Neural crest cell (in vitro differentiated cells): ENCODE data around the gene EFNB3. TPM values are rescaled to one million over a fixed set of nuclear protein-coding genes. Genes with fewer than 3 reads are reported as not detected.

Experiments
- DNase-seq: peaks from one replicate; pipeline ENCODE4 v3.0.0; 2021; ENCODE audit warnings: low read depth, mixed read lengths, low spot score
- H3K27ac Mint-ChIP-seq: one replicate; pipeline ENCODE4 v1.8.0; 2021; ENCODE audit warnings: mild to moderate bottlenecking, mixed read lengths; ENCODE audit not compliant: unreplicated experiment
- H3K27me3 Mint-ChIP-seq: 2 replicates; pipeline ENCODE4 v1.8.0; 2021; ENCODE audit warnings: low read depth, mild to moderate bottlenecking, mixed read lengths
- H3K36me3 Mint-ChIP-seq: 2 replicates; pipeline ENCODE4 v1.8.0; 2021; ENCODE audit warnings: low read depth, mild to moderate bottlenecking, mixed read lengths
- H3K4me1 Mint-ChIP-seq: 2 replicates; pipeline ENCODE4 v1.8.0; 2021; ENCODE audit warnings: mixed read lengths
- H3K4me3 Mint-ChIP-seq: one replicate; pipeline ENCODE4 v1.8.0; 2021; ENCODE audit warnings: mild to moderate bottlenecking, mixed read lengths
- H3K9me3 Mint-ChIP-seq: 2 replicates; pipeline ENCODE4 v1.8.0; 2021; ENCODE audit warnings: mixed read lengths
- long read RNA-seq: library from polyadenylated mRNA; unstranded; transcript quantifications from one replicate; pipeline ENCODE4 v2.0.0, GENCODE V29; 2020
- total RNA-seq: library from RNA; stranded (reverse); gene quantifications from 2 replicates; pipeline ENCODE4 v1.2.1, GENCODE V29; 2021
- TF ChIP-seq, protein P1 (sequence below): fragments of 200-600 bp; sonication (generic); conservative IDR thresholded peaks from 2 replicates; pipeline ENCODE4 v1.5.0; 2021; ENCODE audit warnings: antibody characterized with exemption, mild to moderate bottlenecking

Gene EFNB3, protein sequence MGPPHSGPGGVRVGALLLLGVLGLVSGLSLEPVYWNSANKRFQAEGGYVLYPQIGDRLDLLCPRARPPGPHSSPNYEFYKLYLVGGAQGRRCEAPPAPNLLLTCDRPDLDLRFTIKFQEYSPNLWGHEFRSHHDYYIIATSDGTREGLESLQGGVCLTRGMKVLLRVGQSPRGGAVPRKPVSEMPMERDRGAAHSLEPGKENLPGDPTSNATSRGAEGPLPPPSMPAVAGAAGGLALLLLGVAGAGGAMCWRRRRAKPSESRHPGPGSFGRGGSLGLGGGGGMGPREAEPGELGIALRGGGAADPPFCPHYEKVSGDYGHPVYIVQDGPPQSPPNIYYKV
- total RNA-seq, result 25.3 and 25.5 TPM in 2 replicates
- long read RNA-seq, result 0 reads

DNA sequence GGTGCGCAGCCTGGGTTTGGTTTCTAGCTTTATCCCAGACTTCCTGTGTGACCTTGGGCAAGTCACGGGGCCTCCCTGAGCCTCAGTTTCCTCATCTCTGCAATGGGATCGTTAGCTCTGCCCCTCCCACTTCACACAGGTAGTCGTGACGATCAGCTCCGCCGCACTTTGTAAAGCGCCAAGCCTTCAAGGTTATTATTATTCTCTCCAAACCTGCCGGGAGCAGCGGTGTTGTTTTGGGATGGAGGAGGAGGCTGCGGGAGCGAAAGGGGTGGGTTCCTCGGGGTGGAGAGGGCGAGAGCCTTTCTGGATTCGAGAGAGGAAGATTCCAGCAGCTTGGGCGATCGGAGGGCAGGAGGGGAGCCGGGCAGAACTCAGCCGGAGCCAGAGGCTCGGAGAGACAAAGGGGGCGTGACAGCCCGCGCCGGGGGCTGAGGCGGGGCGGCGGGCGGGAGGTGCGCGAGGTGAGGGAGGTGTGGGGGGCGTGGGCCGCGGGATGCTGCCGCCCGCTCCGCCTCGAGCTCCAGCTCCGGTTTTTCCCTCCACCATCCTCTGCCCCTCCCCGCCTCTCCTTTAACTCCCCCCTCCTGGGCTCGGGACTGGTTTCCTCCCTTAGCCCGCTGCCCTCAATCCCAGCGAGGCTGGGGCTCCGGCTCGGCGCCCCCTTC is at the start of gene EFNB3:
EFNB3 (plus strand) TSS at position 602 of the 668 bp plus-strand sequence. CDS start 397 bp downstream, outside the sequence.
- peaks cover 41% of the 10 kb centered on the region for H3K4me1 Mint-ChIP-seq
- DNase-seq, result no peak
- peaks cover 2% of the 10 kb centered on the region for H3K36me3 Mint-ChIP-seq
- peaks cover 15% of the 10 kb centered on the region for H3K27me3 Mint-ChIP-seq
- peak within 1 kb of the TSS; percentile 94 for H3K4me3 Mint-ChIP-seq
- TF ChIP-seq, protein P1, sequence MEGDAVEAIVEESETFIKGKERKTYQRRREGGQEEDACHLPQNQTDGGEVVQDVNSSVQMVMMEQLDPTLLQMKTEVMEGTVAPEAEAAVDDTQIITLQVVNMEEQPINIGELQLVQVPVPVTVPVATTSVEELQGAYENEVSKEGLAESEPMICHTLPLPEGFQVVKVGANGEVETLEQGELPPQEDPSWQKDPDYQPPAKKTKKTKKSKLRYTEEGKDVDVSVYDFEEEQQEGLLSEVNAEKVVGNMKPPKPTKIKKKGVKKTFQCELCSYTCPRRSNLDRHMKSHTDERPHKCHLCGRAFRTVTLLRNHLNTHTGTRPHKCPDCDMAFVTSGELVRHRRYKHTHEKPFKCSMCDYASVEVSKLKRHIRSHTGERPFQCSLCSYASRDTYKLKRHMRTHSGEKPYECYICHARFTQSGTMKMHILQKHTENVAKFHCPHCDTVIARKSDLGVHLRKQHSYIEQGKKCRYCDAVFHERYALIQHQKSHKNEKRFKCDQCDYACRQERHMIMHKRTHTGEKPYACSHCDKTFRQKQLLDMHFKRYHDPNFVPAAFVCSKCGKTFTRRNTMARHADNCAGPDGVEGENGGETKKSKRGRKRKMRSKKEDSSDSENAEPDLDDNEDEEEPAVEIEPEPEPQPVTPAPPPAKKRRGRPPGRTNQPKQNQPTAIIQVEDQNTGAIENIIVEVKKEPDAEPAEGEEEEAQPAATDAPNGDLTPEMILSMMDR, result no peak
- H3K9me3 Mint-ChIP-seq, result no peaks in the 10 kb centered on the region
- peak within 1 kb of the TSS; percentile 96 for H3K27ac Mint-ChIP-seq

DNA sequence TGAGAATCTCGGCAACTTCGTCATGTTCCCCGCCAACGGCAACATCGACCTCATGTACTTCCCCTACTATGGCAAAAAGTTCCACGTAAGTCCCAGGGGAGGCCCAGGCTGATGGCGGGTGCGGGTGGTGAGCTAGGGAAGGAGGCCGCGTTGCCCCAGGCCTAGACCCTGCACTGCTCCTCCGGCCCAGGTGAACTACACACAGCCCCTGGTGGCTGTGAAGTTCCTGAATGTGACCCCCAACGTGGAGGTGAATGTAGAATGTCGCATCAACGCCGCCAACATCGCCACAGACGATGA is 49.5 kb upstream of the EFNB3 start:
- Mint-ChIP-seq H3K4me3 (no peak overlapping the region), H3K27me3 (peaks cover 9% of the 10 kb centered on the region), H3K9me3 (no peaks in the 10 kb centered on the region), H3K27ac (no peak overlapping the region), H3K4me1 (peaks cover 52% of the 10 kb centered on the region), H3K36me3 (peaks cover 8% of the 10 kb centered on the region)
- no peak for DNase-seq
- TF ChIP-seq, protein P1, result no peak

DNA sequence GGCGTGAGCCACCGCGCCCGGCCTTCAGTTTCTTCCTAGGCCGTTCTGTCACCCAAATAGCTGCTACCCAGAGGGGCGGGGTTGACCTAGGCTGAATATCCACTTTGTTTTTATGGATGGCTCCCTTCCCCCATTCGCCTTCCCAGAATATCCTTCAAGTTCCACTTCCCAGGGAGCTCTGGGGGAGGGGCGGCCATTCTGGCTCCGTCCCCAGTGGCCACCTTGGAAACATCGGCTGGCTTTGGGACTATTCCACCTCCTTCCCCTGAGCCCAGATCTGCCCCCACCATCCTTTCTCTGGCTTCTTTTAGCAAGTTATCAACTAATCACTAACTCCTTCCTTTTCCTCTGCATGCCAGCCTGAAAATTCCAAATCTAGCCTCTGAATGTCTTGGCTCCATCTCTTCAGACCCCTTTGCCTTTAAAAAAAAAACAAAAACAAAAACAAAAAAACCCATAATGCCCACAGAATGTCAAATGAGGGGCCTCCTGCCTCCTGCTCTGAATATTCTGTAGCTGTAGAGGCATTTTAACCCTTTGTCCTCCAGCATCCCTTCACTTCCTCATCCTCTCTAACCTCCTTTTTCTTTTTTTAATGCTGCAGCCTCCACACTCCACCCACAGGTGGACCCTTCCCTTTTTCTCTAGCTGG is 47.9 kb upstream of the EFNB3 start:
- peak overlapping the region; percentile 83 for H3K27ac Mint-ChIP-seq
- H3K27me3 Mint-ChIP-seq, result peaks cover 4% of the 10 kb centered on the region
- H3K36me3 Mint-ChIP-seq, result peaks cover 8% of the 10 kb centered on the region
- peaks cover 44% of the 10 kb centered on the region for H3K4me1 Mint-ChIP-seq
- no peaks in the 10 kb centered on the region for H3K9me3 Mint-ChIP-seq
- TF ChIP-seq, protein P1, result no peak
- H3K4me3 Mint-ChIP-seq, result peak overlapping the region; percentile 76
- DNase-seq, result peak; percentile 71

DNA sequence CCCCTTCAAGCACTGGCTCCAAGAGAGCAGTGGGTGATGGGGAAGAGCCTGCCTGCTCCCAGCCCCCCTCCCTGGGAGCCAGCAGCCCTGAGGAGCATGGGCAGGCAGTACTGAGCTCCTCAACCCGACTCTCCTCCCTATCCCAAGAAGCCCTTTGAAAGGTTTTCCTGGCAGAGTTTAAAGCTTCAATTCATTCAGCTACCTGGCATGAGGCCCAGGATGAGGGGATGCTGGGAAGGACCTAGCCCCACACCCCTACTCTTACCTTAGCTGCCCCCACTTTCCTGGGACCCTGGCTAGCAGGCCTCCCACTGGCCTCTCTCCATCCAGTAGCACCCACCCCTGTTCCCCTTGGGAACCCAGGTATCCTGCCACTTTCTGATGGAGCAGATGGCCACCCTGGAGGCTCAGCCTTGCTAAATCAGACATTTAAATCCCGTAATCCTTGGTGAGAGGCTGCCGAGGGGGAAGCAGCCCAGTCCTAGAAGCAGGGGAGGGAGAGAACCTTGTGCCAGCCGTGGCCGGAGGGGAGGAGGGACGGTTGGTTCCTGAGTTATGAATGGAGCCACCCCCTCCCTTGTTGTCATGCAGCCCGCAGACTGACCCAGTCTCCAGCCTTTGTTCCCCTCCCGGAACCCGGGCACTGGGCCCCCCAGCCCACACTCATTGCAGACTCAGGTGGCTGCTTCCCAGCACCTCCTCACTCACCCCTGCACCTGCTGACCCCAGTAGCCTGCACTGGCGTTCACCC is 37.2 kb upstream of the EFNB3 start:
- no peak overlapping the region for H3K27ac Mint-ChIP-seq
- DNase-seq, result no peak
- H3K4me3 Mint-ChIP-seq, result no peak overlapping the region
- peaks cover 12% of the 10 kb centered on the region for H3K36me3 Mint-ChIP-seq
- H3K4me1 Mint-ChIP-seq, result no peaks in the 10 kb centered on the region
- no peaks in the 10 kb centered on the region for H3K9me3 Mint-ChIP-seq
- TF ChIP-seq, protein P1, result no peak
- H3K27me3 Mint-ChIP-seq, result no peaks in the 10 kb centered on the region

DNA sequence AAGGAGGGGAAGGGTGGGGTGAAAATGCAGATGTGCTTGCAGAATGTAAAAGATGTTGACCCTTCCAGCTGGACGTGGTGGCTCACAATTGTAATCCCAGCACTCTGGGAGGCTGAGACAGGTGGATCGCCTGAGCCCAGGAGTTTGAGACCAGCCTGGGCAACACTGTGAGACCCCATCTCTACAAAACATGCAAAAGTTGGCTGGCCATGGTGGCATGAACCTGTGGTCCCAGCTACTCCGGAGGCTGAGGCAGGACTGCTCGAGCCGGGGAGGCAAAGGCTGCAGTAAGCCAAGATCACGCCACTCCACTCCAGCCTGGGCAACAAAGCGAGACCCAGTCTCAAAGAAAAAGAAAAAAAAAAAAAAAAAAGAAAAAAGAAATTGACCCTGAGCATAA is 36.5 kb upstream of the EFNB3 start:
- Mint-ChIP-seq H3K4me3 (no peak overlapping the region), H3K27me3 (no peaks in the 10 kb centered on the region), H3K27ac (no peak overlapping the region), H3K9me3 (peaks cover 2% of the 10 kb centered on the region), H3K4me1 (no peaks in the 10 kb centered on the region), H3K36me3 (peaks cover 18% of the 10 kb centered on the region)
- TF ChIP-seq, protein P1, result no peak
- no peak for DNase-seq
